Hepatocyte (in vitro differentiated cells): ENCODE data around the gene EIF4E3. TPM values are rescaled to one million over a fixed set of nuclear protein-coding genes. Genes with fewer than 3 reads are reported as not detected.

Source experiments
- DNase-seq: peaks from one replicate; pipeline ENCODE4 v3.0.0-alpha.2; 2016; ENCODE audit warnings: low spot score
- H2AFZ ChIP-seq: fragments of 200-600 bp; sonication (generic); 2 replicates; pipeline ENCODE4 v1.6.0; 2016; ENCODE audit warnings: antibody characterized with exemption, mild to moderate bottlenecking
- H3K27ac ChIP-seq: fragments of 200-600 bp; sonication (generic); 2 replicates; pipeline ENCODE4 v1.5.1; 2016; ENCODE audit warnings: mild to moderate bottlenecking
- H3K27me3 ChIP-seq: fragments of 200-600 bp; sonication (generic); 2 replicates; pipeline ENCODE4 v1.6.1; 2016
- H3K36me3 ChIP-seq: fragments of 200-600 bp; sonication (generic); replicated peaks from 2 replicates; pipeline ENCODE4 v1.5.1; 2016; ENCODE audit warnings: low read depth; ENCODE audit not compliant: insufficient read depth
- H3K4me1 ChIP-seq: fragments of 200-600 bp; sonication (generic); 2 replicates; pipeline ENCODE4 v1.5.1; 2016; ENCODE audit warnings: mild to moderate bottlenecking, moderate library complexity; ENCODE audit not compliant: insufficient read depth
- H3K4me2 ChIP-seq: fragments of 200-600 bp; sonication (generic); 2 replicates; pipeline ENCODE4 v1.6.0; 2016
- H3K4me3 ChIP-seq: fragments of 200-600 bp; sonication (generic); 2 replicates; pipeline ENCODE4 v1.5.1; 2016; ENCODE audit warnings: mild to moderate bottlenecking
- H3K79me2 ChIP-seq: fragments of 200-600 bp; sonication (generic); 2 replicates; pipeline ENCODE4 v1.6.0; 2017; ENCODE audit warnings: mild to moderate bottlenecking
- H3K9me2 ChIP-seq: fragments of 200-600 bp; sonication (generic); replicated peaks from 2 replicates; pipeline ENCODE4 v1.6.0; 2017; ENCODE audit warnings: mild to moderate bottlenecking; ENCODE audit not compliant: insufficient read depth
- H3K9me3 ChIP-seq: fragments of 200-600 bp; sonication (generic); 2 replicates; pipeline ENCODE4 v1.5.1; 2016; ENCODE audit warnings: low read depth, mild to moderate bottlenecking
- H4K20me1 ChIP-seq: fragments of 200-600 bp; sonication (generic); 2 replicates; pipeline ENCODE4 v1.6.0; 2016; ENCODE audit warnings: mild to moderate bottlenecking; ENCODE audit not compliant: insufficient read depth, poor library complexity, severe bottlenecking
- EZH2 ChIP-seq: fragments of 200-600 bp; sonication (generic); IDR thresholded peaks from 2 replicates; pipeline ENCODE4 v1.6.1; 2016; ENCODE audit warnings: antibody characterized with exemption, mild to moderate bottlenecking, borderline replicate concordance
- EZH2phosphoT487 ChIP-seq: fragments of 200-600 bp; sonication (generic); IDR thresholded peaks from one replicate; pipeline ENCODE4 v1.6.1; 2018; ENCODE audit warnings: antibody characterized with exemption, mild to moderate bottlenecking, low read depth, moderate library complexity; ENCODE audit not compliant: unreplicated experiment, severe bottlenecking
- WGBS: methylation state at CpG from one replicate; pipeline ENCODE4 v1.1.6; 2016; ENCODE audit warnings: low lambda C conversion rate; ENCODE audit errors: missing lambda C conversion rate; 5-methylcytosine and 5-hydroxymethylcytosine counted together
- polyA plus RNA-seq: library from polyadenylated mRNA; unstranded; fragments of >200 nt; fragmentation: Nextera tagmentation; extraction: Ambion mirVana; gene quantifications from 2 replicates; pipeline ENCODE4 v1.2.1, GENCODE V29; 2016
- total RNA-seq: library from RNA; depleted of rRNA; stranded (reverse); fragments of >200 nt; gene quantifications from 2 replicates; pipeline ENCODE4 v1.2.3, GENCODE V29; 2014
- TF ChIP-seq, protein P1 (sequence below): fragments of 200-600 bp; sonication (generic); IDR thresholded peaks from 2 replicates; pipeline ENCODE4 v1.5.1; 2016; ENCODE audit warnings: antibody characterized with exemption, mild to moderate bottlenecking; ENCODE audit not compliant: poor library complexity

EIF4E3 gene
- total and polyA plus RNA-seq, 2 experiments from 2014 or later = 4.1 to 7.4 TPM

DNA sequence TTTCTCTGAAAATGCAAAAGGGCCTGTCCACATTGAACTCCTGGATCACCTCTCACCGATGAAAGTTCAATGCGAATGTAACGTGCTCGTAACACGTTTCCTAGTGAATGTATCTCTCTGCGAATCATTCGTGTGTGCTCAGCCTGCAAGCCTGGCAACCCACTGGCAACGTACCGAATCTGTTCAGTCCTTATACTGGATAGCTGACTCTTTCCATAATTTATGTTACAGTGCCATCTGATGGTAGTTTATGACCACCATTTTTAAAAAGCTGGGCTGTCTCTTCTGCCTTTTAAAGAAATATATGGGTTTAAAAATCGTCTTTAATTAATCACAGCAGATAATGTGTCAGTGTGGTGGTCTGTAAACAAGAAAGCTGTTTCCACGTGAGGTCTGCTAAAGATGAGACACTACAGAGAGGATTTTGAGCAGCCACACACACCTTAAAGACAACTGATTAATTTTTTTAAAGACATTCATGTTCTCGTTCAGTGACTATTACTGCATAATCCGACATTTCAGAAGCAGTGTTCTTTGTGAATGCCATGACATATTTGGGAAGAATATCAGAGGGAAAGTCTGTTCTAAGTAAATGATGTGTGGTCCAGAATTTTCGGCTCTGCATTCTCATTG lies 72.3 kb downstream of the EIF4E3 start:
- peak overlapping the region; percentile 60 for H3K4me2 ChIP-seq
- H3K27me3 ChIP-seq = no peaks in the 10 kb centered on the region
- no peaks in the 10 kb centered on the region for H3K9me2 ChIP-seq
- WGBS = 34% methylated on average over 14 of the region's 14 CpGs
- no peaks in the 10 kb centered on the region for H4K20me1 ChIP-seq
- H3K4me3 ChIP-seq = no peak overlapping the region
- no peaks in the 10 kb centered on the region for H3K36me3 ChIP-seq
- no peaks in the 10 kb centered on the region for H3K9me3 ChIP-seq
- H3K79me2 ChIP-seq = no peaks in the 10 kb centered on the region
- no peak overlapping the region for H3K27ac ChIP-seq
- no peak overlapping the region for H2AFZ ChIP-seq
- H3K4me1 ChIP-seq = peaks cover 9% of the 10 kb centered on the region
- DNase-seq = peak; percentile 72
- no peak for TF ChIP-seq EZH2phosphoT487
- TF ChIP-seq, protein P1, sequence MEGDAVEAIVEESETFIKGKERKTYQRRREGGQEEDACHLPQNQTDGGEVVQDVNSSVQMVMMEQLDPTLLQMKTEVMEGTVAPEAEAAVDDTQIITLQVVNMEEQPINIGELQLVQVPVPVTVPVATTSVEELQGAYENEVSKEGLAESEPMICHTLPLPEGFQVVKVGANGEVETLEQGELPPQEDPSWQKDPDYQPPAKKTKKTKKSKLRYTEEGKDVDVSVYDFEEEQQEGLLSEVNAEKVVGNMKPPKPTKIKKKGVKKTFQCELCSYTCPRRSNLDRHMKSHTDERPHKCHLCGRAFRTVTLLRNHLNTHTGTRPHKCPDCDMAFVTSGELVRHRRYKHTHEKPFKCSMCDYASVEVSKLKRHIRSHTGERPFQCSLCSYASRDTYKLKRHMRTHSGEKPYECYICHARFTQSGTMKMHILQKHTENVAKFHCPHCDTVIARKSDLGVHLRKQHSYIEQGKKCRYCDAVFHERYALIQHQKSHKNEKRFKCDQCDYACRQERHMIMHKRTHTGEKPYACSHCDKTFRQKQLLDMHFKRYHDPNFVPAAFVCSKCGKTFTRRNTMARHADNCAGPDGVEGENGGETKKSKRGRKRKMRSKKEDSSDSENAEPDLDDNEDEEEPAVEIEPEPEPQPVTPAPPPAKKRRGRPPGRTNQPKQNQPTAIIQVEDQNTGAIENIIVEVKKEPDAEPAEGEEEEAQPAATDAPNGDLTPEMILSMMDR = peak; percentile 81
- TF ChIP-seq EZH2 = no peak

GRCh38 chr3:71651625-71652024 lies 73.6 kb downstream of the EIF4E3 start:
- DNase-seq = no peak
- H3K4me2 ChIP-seq = no peak overlapping the region
- H4K20me1 ChIP-seq = no peaks in the 10 kb centered on the region
- TF ChIP-seq, protein P1 = no peak
- TF ChIP-seq EZH2phosphoT487 = no peak
- TF ChIP-seq EZH2 = no peak
- no peaks in the 10 kb centered on the region for H3K27me3 ChIP-seq
- no peaks in the 10 kb centered on the region for H3K79me2 ChIP-seq
- no peaks in the 10 kb centered on the region for H3K9me2 ChIP-seq
- no peaks in the 10 kb centered on the region for H3K9me3 ChIP-seq
- 74% methylated on average over 6 of the region's 6 CpGs for WGBS
- H3K36me3 ChIP-seq = no peaks in the 10 kb centered on the region
- no peak overlapping the region for H3K27ac ChIP-seq
- no peak overlapping the region for H2AFZ ChIP-seq
- peaks cover 9% of the 10 kb centered on the region for H3K4me1 ChIP-seq
- no peak overlapping the region for H3K4me3 ChIP-seq

DNA sequence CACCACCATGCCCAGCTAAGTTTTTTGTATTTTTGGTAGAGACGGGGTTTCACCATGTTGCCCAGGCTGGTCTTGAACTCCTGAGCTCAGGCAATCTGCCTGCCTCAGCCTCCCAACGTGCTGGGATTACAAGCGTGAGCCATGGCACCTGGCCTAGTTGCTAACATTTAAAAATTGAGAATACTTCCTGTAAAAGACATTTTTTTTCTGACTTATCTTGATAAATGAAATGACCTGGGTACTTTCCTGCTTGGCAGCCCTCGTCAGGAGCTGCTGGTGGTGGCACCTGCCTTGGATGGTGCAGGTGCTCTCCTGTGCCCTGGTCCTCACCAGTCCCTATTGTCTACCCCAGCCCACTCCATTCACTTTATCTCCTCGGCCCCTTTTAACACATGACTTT lies 74.8 kb downstream of the EIF4E3 start:
- TF ChIP-seq EZH2phosphoT487 (no peak), EZH2 (no peak)
- TF ChIP-seq, protein P1 = no peak
- Histone ChIP-seq H3K4me1 (peaks cover 9% of the 10 kb centered on the region), H3K9me2 (no peaks in the 10 kb centered on the region), H2AFZ (no peak overlapping the region), H3K4me2 (no peak overlapping the region), H3K27ac (no peak overlapping the region), H3K27me3 (no peaks in the 10 kb centered on the region), H3K36me3 (no peaks in the 10 kb centered on the region), H3K4me3 (no peak overlapping the region), H4K20me1 (no peaks in the 10 kb centered on the region), H3K79me2 (no peaks in the 10 kb centered on the region), H3K9me3 (no peaks in the 10 kb centered on the region)
- DNase-seq = no peak
- WGBS = 95% methylated on average over 5 of the region's 5 CpGs
